ENCODE results near the gene NDST1.

DNA sequence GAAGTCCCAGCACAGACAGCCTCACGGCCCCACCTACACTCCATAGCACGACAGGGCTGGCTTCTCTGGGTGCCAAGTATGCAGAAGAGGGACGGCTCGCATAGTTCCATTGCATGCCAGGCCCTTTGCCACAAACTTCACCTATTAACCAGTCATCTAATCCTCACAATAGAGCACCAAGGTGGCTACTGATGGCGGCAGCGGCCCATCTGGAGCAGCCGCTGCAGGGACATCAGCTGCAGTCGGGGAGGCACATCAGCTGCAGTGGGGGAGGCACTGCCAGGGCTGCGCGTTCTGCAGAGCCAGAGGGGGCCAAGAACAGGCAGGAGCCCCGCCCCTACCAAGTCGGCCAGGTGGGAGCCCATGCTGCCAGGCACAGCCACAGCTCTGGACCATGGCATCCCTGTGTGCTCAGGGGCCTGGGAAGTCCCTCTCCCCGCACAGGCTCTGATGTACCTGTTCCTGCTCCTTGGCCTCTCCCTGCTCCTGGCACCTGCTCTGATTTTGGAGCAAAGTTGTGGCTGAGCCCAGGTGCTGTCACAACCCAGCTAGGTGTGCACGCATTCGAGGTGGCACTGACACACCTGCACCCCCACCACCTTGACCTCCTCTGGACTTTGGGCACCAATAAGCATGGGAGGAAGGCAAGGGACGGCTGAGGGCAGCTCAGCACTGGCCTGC lies 71.0 kb downstream of the NDST1 start:
- TF ChIP-seq, protein P1, sequence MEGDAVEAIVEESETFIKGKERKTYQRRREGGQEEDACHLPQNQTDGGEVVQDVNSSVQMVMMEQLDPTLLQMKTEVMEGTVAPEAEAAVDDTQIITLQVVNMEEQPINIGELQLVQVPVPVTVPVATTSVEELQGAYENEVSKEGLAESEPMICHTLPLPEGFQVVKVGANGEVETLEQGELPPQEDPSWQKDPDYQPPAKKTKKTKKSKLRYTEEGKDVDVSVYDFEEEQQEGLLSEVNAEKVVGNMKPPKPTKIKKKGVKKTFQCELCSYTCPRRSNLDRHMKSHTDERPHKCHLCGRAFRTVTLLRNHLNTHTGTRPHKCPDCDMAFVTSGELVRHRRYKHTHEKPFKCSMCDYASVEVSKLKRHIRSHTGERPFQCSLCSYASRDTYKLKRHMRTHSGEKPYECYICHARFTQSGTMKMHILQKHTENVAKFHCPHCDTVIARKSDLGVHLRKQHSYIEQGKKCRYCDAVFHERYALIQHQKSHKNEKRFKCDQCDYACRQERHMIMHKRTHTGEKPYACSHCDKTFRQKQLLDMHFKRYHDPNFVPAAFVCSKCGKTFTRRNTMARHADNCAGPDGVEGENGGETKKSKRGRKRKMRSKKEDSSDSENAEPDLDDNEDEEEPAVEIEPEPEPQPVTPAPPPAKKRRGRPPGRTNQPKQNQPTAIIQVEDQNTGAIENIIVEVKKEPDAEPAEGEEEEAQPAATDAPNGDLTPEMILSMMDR (IDR thresholded peaks at IDR 0.05), result no peak
- TF ChIP-seq POLR2A (IDR thresholded peaks at IDR 0.05), result no peak
